22Rv1 (cell line): ENCODE data around the gene ALS2.

Source experiments
- ZFX ChIP-seq: fragments of 450-650 bp; IDR thresholded peaks from 2 replicates; pipeline ENCODE4 v1.6.1; 2017; ENCODE audit warnings: antibody characterized with exemption, borderline replicate concordance
- TF ChIP-seq, protein P1 (sequence below): fragments of 450-650 bp; IDR thresholded peaks from 2 replicates; pipeline ENCODE4 v1.5.1; 2017; ENCODE audit warnings: mild to moderate bottlenecking

DNA sequence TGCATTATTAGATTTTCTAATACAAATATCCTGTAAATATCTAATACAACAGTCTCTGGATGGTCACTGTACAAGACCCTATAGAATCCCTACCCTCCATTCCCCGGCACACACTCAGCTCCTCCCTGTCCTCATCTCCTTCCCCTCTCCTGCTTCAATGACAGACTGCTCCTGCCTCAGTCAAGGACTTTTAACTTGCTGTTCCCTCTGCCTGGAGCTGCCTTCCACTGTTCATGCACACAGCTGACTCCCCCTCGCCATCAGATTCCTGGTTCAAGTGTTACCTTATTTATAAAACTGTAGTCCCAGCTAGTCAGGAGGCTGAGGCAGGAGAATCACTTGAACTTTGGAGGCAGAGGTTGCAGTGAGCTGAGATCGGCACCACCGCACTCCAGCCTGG, 28.9 kb upstream of the ALS2 start:
- TF ChIP-seq, protein P1, sequence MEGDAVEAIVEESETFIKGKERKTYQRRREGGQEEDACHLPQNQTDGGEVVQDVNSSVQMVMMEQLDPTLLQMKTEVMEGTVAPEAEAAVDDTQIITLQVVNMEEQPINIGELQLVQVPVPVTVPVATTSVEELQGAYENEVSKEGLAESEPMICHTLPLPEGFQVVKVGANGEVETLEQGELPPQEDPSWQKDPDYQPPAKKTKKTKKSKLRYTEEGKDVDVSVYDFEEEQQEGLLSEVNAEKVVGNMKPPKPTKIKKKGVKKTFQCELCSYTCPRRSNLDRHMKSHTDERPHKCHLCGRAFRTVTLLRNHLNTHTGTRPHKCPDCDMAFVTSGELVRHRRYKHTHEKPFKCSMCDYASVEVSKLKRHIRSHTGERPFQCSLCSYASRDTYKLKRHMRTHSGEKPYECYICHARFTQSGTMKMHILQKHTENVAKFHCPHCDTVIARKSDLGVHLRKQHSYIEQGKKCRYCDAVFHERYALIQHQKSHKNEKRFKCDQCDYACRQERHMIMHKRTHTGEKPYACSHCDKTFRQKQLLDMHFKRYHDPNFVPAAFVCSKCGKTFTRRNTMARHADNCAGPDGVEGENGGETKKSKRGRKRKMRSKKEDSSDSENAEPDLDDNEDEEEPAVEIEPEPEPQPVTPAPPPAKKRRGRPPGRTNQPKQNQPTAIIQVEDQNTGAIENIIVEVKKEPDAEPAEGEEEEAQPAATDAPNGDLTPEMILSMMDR = no peak
- TF ChIP-seq ZFX = no peak
